ENCODE results near the gene LRMDA. TPM values are rescaled to one million over a fixed set of nuclear protein-coding genes. Genes with fewer than 3 reads are reported as not detected.
A peak's percentile ranks its signal among the peaks of the same experiment; 100 is the strongest.

LRMDA gene
- total RNA-seq, 2 donors from 2014 or later, result 12.2 to 25.4 TPM

DNA sequence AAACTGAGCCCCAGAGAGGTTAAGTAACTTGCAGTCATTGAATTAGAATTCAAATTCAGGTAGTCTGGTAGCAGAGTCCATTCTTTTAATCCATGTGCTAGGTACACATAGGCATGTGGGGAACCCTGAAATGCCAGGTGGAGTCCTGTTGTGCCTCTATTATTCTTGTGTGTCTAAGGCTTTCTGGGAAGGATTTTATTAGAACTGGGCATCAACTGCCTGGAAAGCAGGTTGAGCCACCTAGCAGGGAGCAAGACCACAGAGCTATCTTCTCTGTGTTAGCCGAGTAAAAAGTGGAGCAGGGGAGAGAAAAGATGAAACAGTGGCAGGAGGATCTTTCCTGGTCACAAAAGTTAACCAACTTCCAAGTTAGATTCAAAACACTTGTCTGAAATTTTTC lies 494.6 kb downstream of the LRMDA start:
- intact Hi-C loops (cut with DNase I), result no loop called here
- Histone ChIP-seq H3K4me1 (no peaks in the 10 kb centered on the region), H3K27me3 (no peaks in the 10 kb centered on the region), H3K9me3 (no peaks in the 10 kb centered on the region), H3K36me3 (replicated peaks in 1 of 2; ENCODE audit: insufficient read depth in 1 of 2, low read depth in 2 of 2) (no peaks in the 10 kb centered on the region), H3K4me3 (no peak overlapping the region), H3K27ac (no peak overlapping the region)
- no peak for DNase-seq
- ATAC-seq, result no peak
- no peak for TF ChIP-seq POLR2A (IDR thresholded peaks at IDR 0.05)
- TF ChIP-seq, protein P1, sequence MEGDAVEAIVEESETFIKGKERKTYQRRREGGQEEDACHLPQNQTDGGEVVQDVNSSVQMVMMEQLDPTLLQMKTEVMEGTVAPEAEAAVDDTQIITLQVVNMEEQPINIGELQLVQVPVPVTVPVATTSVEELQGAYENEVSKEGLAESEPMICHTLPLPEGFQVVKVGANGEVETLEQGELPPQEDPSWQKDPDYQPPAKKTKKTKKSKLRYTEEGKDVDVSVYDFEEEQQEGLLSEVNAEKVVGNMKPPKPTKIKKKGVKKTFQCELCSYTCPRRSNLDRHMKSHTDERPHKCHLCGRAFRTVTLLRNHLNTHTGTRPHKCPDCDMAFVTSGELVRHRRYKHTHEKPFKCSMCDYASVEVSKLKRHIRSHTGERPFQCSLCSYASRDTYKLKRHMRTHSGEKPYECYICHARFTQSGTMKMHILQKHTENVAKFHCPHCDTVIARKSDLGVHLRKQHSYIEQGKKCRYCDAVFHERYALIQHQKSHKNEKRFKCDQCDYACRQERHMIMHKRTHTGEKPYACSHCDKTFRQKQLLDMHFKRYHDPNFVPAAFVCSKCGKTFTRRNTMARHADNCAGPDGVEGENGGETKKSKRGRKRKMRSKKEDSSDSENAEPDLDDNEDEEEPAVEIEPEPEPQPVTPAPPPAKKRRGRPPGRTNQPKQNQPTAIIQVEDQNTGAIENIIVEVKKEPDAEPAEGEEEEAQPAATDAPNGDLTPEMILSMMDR (IDR thresholded peaks at IDR 0.05), result no peak
- WGBS, 2 donors, result 100% methylated on average over 1 of the region's 1 CpG

DNA sequence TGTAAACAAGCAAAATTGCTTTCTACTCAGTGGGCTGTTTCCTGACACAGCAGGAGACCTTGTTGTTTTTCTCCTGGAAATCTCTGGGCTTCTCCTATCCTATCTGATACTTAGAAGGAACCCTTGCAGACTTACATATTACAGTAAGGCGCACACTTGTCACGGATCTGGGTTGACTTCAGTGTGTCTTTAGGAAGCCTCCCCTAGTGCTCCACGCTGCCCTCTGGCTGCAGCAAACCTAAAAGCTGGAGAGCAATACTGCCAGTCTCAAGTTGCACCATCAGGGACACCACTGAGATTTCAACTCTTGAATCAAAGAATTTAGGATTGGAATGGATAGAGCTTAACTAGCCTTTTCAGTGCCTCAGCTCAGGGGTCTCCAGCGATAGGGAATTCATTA lies 495.3 kb downstream of the LRMDA start:
- Histone ChIP-seq H3K4me1 (no peaks in the 10 kb centered on the region), H3K4me3 (no peak overlapping the region), H3K27ac (no peak overlapping the region), H3K9me3 (no peaks in the 10 kb centered on the region), H3K27me3 (no peaks in the 10 kb centered on the region), H3K36me3 (replicated peaks in 1 of 2; ENCODE audit: insufficient read depth in 1 of 2, low read depth in 2 of 2) (no peaks in the 10 kb centered on the region)
- intact Hi-C loops (cut with DNase I), result no loop called here
- TF ChIP-seq, protein P1 (IDR thresholded peaks at IDR 0.05), result peak in 1 of 7 experiments; percentile 77
- no peak for TF ChIP-seq POLR2A (IDR thresholded peaks at IDR 0.05)
- ATAC-seq (no peak), DNase-seq (peak in 1 of 4 donors; percentile 61)
- WGBS, 2 donors, result 95 to 98% methylated on average over 4 of the region's 4 CpGs

DNA sequence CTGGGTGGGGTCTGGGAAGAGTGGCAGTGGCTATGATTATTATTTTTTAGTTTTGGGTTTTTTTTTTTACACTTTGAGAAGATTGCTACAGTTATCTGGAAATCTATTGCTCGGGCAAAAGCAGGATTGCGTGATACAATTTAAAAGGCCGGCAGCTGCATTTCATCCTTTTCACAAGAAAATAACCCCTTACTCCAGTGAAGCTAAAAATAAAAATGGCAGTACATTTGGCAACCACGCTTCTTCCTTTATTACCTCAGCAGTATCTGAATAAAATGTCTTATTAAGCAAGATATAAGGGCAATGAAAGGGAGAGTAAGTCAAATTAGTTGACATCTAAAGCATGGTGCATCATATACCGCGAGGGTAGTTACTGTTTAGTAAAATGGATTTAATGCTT lies 496.8 kb downstream of the LRMDA start:
- no peaks in the 10 kb centered on the region for H3K4me1 ChIP-seq
- ATAC-seq, result no peak
- intact Hi-C loops (cut with DNase I), result no loop called here
- no peak for TF ChIP-seq POLR2A (IDR thresholded peaks at IDR 0.05)
- TF ChIP-seq, protein P1 (IDR thresholded peaks at IDR 0.05), result no peak
- H3K27ac ChIP-seq, result no peak overlapping the region
- no peaks in the 10 kb centered on the region for H3K9me3 ChIP-seq
- H3K36me3 ChIP-seq (replicated peaks in 1 of 2; ENCODE audit: insufficient read depth in 1 of 2, low read depth in 2 of 2), result no peaks in the 10 kb centered on the region
- no peak for DNase-seq
- 89 to 92% methylated on average over 6 of the region's 6 CpGs for WGBS, 2 donors
- no peak overlapping the region for H3K4me3 ChIP-seq
- no peaks in the 10 kb centered on the region for H3K27me3 ChIP-seq

DNA sequence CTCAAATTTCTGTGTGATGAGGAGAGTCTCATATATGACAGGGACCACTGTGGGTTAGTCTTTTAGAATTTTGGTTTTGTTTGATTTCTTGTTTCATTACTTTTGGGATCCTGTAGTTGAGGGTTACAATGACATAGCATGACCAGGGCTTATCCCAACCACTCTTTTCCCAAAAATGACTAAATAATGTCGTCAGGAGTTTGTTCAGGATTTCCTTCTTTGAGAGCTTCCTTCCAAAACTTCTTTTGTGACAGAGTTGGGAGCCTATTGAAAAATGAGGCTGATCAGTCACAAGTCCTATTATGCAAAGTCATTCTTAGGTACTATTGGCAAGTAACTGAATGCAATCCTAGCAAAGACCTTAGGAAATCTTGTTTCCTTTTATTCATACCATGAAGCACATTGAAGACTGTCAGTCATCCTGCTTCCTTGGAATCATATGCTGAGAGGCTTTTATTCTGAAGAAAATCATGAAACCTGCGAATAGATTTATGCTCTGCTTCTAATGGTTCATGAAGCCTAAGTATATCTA lies 498.3 kb downstream of the LRMDA start:
- no peak overlapping the region for H3K27ac ChIP-seq
- 80 to 90% methylated on average over 2 of the region's 2 CpGs for WGBS, 2 donors
- H3K27me3 ChIP-seq, result no peaks in the 10 kb centered on the region
- no peak overlapping the region for H3K4me3 ChIP-seq
- no peaks in the 10 kb centered on the region for H3K9me3 ChIP-seq
- DNase-seq, result no peak
- no peak for TF ChIP-seq POLR2A (IDR thresholded peaks at IDR 0.05)
- TF ChIP-seq, protein P1 (IDR thresholded peaks at IDR 0.05), result no peak
- no peaks in the 10 kb centered on the region for H3K4me1 ChIP-seq
- ATAC-seq, result no peak
- H3K36me3 ChIP-seq (replicated peaks in 1 of 2; ENCODE audit: insufficient read depth in 1 of 2, low read depth in 2 of 2), result no peaks in the 10 kb centered on the region
- intact Hi-C loops (cut with DNase I), result no loop called here

DNA sequence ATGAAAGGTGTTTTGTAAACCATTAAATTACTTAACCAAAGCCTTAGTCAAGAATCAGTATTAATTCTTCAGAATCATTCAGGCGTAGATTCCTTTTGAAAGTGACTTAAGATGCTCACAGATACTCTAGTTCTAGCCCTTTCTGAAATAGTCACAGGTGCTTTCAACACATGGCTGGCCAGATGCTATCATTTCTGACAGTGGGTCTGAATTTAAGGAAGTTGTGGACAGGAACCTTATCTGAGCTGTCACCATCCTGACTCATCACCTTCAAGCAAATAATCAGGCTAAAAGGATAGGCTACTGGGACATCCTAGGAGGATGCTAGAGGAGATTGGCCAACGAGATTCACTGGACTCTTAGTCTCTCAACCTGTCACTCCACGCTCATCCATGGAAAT lies 501.5 kb downstream of the LRMDA start:
- intact Hi-C loops (cut with DNase I), result no loop called here
- TF ChIP-seq, protein P1 (IDR thresholded peaks at IDR 0.05), result no peak
- no peak for TF ChIP-seq POLR2A (IDR thresholded peaks at IDR 0.05)
- 89 to 93% methylated on average over 3 of the region's 3 CpGs for WGBS, 2 donors

More for the DNA sequence above, 501.5 kb downstream of the LRMDA start:
- Histone ChIP-seq H3K36me3 (replicated peaks in 1 of 2; ENCODE audit: insufficient read depth in 1 of 2, low read depth in 2 of 2) (no peaks in the 10 kb centered on the region), H3K9me3 (no peaks in the 10 kb centered on the region), H3K4me1 (no peaks in the 10 kb centered on the region), H3K27ac (no peak overlapping the region), H3K4me3 (no peak overlapping the region), H3K27me3 (no peaks in the 10 kb centered on the region)
- ATAC-seq (no peak), DNase-seq (no peak)

Data from body of pancreas (tissue), 4 donors.